ENCODE measurements around the gene WDR90.

- TF ChIP-seq CTCF (IDR thresholded peaks at IDR 0.05; ENCODE audit: low read depth, low read length) (no peak), POLR2A (IDR thresholded peaks at IDR 0.05; ENCODE audit: extremely low read depth, insufficient read length) (no peak)
Observed at GRCh38 chr16:683396-684070, 34.4 kb downstream of the WDR90 start.

Data from NB4 (cell line).